Measurements from ENCODE around the gene PLPPR1. TPM values are rescaled to one million over a fixed set of nuclear protein-coding genes. Genes with fewer than 3 reads are reported as not detected.

PLPPR1 gene
- polyA plus RNA-seq, 1 of the 3 experiments (the other 2 are of a cell fraction): not detected

GRCh38 chr9:101235105-101235866 is 206.8 kb downstream of the PLPPR1 start:
- no peak overlapping the region for H3K4me2 ChIP-seq
- TF ChIP-seq RAD21 (IDR thresholded peaks at IDR 0.05; ENCODE audit: low read length) (peak; percentile 69), SMC3 (IDR thresholded peaks at IDR 0.05; ENCODE audit: low read depth, low read length) (peak; percentile 32), SIN3A (IDR thresholded peaks at IDR 0.05; ENCODE audit: borderline replicate concordance, low read depth, low read length) (no peak)
- TF ChIP-seq, protein P1, sequence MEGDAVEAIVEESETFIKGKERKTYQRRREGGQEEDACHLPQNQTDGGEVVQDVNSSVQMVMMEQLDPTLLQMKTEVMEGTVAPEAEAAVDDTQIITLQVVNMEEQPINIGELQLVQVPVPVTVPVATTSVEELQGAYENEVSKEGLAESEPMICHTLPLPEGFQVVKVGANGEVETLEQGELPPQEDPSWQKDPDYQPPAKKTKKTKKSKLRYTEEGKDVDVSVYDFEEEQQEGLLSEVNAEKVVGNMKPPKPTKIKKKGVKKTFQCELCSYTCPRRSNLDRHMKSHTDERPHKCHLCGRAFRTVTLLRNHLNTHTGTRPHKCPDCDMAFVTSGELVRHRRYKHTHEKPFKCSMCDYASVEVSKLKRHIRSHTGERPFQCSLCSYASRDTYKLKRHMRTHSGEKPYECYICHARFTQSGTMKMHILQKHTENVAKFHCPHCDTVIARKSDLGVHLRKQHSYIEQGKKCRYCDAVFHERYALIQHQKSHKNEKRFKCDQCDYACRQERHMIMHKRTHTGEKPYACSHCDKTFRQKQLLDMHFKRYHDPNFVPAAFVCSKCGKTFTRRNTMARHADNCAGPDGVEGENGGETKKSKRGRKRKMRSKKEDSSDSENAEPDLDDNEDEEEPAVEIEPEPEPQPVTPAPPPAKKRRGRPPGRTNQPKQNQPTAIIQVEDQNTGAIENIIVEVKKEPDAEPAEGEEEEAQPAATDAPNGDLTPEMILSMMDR (IDR thresholded peaks at IDR 0.05): peak; percentile 64
- H3K4me3 ChIP-seq (ENCODE audit: low read depth in 2 of 2, low read length in 1 of 2): peak overlapping the region in 1 of 2 experiments; percentile 51; a peak in 1 of 4 replicates
- peak; percentile 2 for DNase-seq
- H3K9me3 ChIP-seq: no peaks in the 10 kb centered on the region
- CTCF ChIA-PET: interaction anchor here (0.6 to 1.8 kb wide), 14 partner anchors 19 to 646 kb away, joined by 3 to 14 read pairs (median 3); no protein-coding TSS in a partner anchor
- no peaks in the 10 kb centered on the region for H3F3A ChIP-seq (replicated peaks; ENCODE audit: insufficient read depth)
- POLR2A ChIA-PET: no interaction called here
- no peaks in the 10 kb centered on the region for H3K27me3 ChIP-seq (ENCODE audit: insufficient read depth)
- H3K27ac ChIP-seq (ENCODE audit: low read depth in 2 of 2, low read length in 1 of 2): no peak overlapping the region
- H3K36me3 ChIP-seq (replicated peaks in 1 of 2; ENCODE audit: control insufficient read depth in 1 of 2, insufficient read depth in 2 of 2, low read length in 1 of 2): no peaks in the 10 kb centered on the region
- H3K9ac ChIP-seq: no peak overlapping the region
- no peaks in the 10 kb centered on the region for H3K79me2 ChIP-seq (ENCODE audit: insufficient read depth)
- WGBS (ENCODE audit: low lambda C conversion rate): 8% methylated on average over 6 of the region's 6 CpGs
- H4K20me1 ChIP-seq (ENCODE audit: insufficient read depth): no peaks in the 10 kb centered on the region
- no peak overlapping the region for H2AFZ ChIP-seq (ENCODE audit: low read depth)
- H3K9me2 ChIP-seq: no peaks in the 10 kb centered on the region
- no peaks in the 10 kb centered on the region for H3K4me1 ChIP-seq (ENCODE audit: control insufficient read depth in 1 of 2, insufficient read depth in 2 of 2, low read depth in 1 of 2, low read length in 1 of 2)

DNA sequence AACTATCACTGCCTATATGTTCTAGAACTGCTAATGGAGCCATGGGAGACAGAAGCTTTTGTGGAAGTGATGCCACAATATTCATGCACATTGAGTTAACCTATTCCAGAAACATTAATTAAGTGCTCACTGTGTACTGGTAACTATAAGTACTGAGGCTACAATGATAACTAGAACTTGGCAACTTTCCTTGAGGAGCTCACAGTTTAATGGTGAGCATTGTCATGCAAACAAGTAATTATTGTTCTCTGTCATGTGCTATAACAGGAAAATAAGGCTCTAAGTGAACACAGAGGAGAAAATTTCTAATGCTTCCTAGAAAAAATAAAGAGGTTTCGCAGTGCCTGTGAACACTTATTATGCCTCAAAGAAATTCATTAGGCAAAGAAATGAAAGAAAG is 214.1 kb downstream of the PLPPR1 start:
- H3K79me2 ChIP-seq (ENCODE audit: insufficient read depth): no peaks in the 10 kb centered on the region
- no peaks in the 10 kb centered on the region for H3K9me3 ChIP-seq
- H3K27ac ChIP-seq (ENCODE audit: low read depth in 2 of 2, low read length in 1 of 2): no peak overlapping the region
- no peak for DNase-seq
- no peak for TF ChIP-seq NFIC (IDR thresholded peaks at IDR 0.05; ENCODE audit: borderline replicate concordance)
- no peak for TF ChIP-seq MXI1 (IDR thresholded peaks at IDR 0.05; ENCODE audit: low read depth, low read length)
- no peak for TF ChIP-seq FOXM1 (IDR thresholded peaks at IDR 0.05; ENCODE audit: low read depth)
- TF ChIP-seq, protein P2, sequence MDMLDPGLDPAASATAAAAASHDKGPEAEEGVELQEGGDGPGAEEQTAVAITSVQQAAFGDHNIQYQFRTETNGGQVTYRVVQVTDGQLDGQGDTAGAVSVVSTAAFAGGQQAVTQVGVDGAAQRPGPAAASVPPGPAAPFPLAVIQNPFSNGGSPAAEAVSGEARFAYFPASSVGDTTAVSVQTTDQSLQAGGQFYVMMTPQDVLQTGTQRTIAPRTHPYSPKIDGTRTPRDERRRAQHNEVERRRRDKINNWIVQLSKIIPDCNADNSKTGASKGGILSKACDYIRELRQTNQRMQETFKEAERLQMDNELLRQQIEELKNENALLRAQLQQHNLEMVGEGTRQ (IDR thresholded peaks at IDR 0.05; ENCODE audit: borderline replicate concordance, low read depth, low read length): no peak
- no peak for TF ChIP-seq RCOR1 (IDR thresholded peaks at IDR 0.05; ENCODE audit: low read length)
- TF ChIP-seq, protein P3, sequence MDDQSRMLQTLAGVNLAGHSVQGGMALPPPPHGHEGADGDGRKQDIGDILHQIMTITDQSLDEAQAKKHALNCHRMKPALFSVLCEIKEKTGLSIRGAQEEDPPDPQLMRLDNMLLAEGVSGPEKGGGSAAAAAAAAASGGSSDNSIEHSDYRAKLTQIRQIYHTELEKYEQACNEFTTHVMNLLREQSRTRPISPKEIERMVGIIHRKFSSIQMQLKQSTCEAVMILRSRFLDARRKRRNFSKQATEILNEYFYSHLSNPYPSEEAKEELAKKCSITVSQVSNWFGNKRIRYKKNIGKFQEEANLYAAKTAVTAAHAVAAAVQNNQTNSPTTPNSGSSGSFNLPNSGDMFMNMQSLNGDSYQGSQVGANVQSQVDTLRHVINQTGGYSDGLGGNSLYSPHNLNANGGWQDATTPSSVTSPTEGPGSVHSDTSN (IDR thresholded peaks at IDR 0.05): no peak
- no peak for TF ChIP-seq FOXJ3 (CRISPR knock-in tag; IDR thresholded peaks at IDR 0.05)
- no peak for TF ChIP-seq YY1 (IDR thresholded peaks at IDR 0.05; ENCODE audit: low read depth)
- no peak for TF ChIP-seq USF1 (IDR thresholded peaks at IDR 0.05; ENCODE audit: borderline replicate concordance, low read depth)
- no peak for TF ChIP-seq ELF1 (IDR thresholded peaks at IDR 0.05)
- TF ChIP-seq TEAD4 (IDR thresholded peaks at IDR 0.05; ENCODE audit: borderline replicate concordance, insufficient read depth): no peak
- no peak for TF ChIP-seq EP300 (IDR thresholded peaks at IDR 0.05; ENCODE audit: borderline replicate concordance in 1 of 2, low read depth in 1 of 2, low read length in 1 of 2)
- no peak for TF ChIP-seq SMC3 (IDR thresholded peaks at IDR 0.05; ENCODE audit: low read depth, low read length)
- TF ChIP-seq RFX5 (IDR thresholded peaks at IDR 0.05; ENCODE audit: low read length): no peak
- no peak for TF ChIP-seq TCF12 (IDR thresholded peaks at IDR 0.05)
- 57% methylated on average over 1 of the region's 1 CpG for WGBS (ENCODE audit: low lambda C conversion rate)
- H3K4me1 ChIP-seq (ENCODE audit: control insufficient read depth in 1 of 2, insufficient read depth in 2 of 2, low read depth in 1 of 2, low read length in 1 of 2): no peaks in the 10 kb centered on the region
- no peaks in the 10 kb centered on the region for H3F3A ChIP-seq (replicated peaks; ENCODE audit: insufficient read depth)
- no peaks in the 10 kb centered on the region for H3K36me3 ChIP-seq (replicated peaks in 1 of 2; ENCODE audit: control insufficient read depth in 1 of 2, insufficient read depth in 2 of 2, low read length in 1 of 2)
- no peaks in the 10 kb centered on the region for H3K9me2 ChIP-seq
- ChIA-PET POLR2A (no interaction called here), CTCF (no interaction called here)
- no peak overlapping the region for H3K4me2 ChIP-seq
- no peak overlapping the region for H3K9ac ChIP-seq
- no peak overlapping the region for H3K4me3 ChIP-seq (ENCODE audit: low read depth in 2 of 2, low read length in 1 of 2)
- H3K27me3 ChIP-seq (ENCODE audit: insufficient read depth): no peaks in the 10 kb centered on the region
- no peaks in the 10 kb centered on the region for H4K20me1 ChIP-seq (ENCODE audit: insufficient read depth)
- H2AFZ ChIP-seq (ENCODE audit: low read depth): no peak overlapping the region
